HG03558 (cell line): ENCODE results near the gene IP6K1.
"Not testable (repeated sequence)": the region's sequence is repeated elsewhere in the genome, so short reads cannot be mapped to it uniquely, and the experiment has no call there.

Experiments
- ATAC-seq: cut with Tn5 transposase; IDR thresholded peaks from one replicate; pipeline ENCODE4 v1.9.1; 2021; ENCODE audit warnings: moderate number of reproducible peaks; ENCODE audit not compliant: unreplicated experiment; ENCODE audit errors: extremely low read depth

Gene IP6K1

GRCh38 chr3:49794926-49795905, 8.9 kb upstream of the IP6K1 start:
- ATAC-seq: no peak

GRCh38 chr3:49794431-49794830, 8.1 kb upstream of the IP6K1 start:
- ATAC-seq: no peak

- ATAC-seq: no peak
Measured at GRCh38 chr3:49793486-49794085, 7.2 kb upstream of the IP6K1 start.

DNA sequence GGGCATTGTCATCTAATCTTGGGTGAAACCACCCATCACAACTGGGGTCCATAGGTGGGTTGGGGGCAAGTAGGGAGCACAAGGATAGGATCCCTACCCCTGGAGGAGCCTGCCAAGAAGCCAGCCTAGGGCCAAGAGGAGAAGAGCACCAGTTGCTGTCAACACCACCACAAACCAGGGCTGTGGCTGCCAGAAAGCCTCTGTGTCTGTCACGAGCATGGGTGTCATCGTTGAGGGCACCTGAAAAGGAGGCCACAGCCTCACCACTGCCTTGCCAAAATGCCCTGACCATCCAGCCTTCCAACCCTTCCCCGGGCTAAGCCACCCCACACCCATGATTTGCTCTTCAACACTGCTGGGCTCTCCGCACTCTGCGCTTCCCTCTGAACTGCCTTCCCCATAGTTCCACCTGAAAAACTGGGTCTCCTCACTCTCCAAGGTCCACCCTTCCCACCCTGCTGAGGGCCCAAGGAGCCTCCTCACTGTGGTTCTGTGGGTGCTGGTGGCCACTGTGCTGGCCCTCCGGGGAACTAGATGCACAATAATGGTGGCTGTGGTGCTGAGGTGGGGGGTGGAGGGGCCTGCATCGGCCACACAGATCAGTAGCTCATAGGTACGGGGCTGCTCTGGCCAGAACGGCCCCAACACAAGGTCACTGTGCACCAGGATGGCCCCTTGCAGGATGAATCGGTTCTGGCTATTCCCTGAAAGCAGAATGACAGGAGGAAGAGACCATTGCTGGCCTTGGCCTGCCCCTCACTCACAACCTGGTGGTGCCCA, 6.2 kb upstream of the IP6K1 start:
- no peak for ATAC-seq

DNA sequence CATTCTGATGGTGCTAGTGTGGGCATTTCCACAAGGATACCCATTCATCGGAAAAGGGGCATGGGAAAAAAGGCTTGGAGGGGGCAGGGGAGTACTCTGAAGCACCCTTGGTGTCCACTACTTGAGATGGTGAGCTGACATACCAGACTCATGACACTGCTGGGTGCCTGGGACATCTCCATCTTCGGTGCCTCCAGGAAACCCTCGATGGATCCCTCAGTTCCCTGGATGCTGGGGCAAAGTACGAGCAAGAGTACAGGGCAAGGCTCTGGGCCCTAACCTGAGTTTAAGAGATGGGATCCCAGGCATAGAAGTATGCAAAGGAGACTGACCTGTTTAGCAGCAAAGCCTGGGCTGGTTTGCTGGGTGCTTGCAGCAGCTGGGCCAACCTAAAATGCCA, 5.2 kb upstream of the IP6K1 start:
- ATAC-seq: no peak

- no peak for ATAC-seq
Measured at GRCh38 chr3:49790626-49791411, 4.5 kb upstream of the IP6K1 start.

GRCh38 chr3:49788056-49788455, 1.7 kb upstream of the IP6K1 start:
- ATAC-seq: no peak

- ATAC-seq: no peak
Measured at GRCh38 chr3:49787536-49787935, 1.2 kb upstream of the IP6K1 start.

DNA sequence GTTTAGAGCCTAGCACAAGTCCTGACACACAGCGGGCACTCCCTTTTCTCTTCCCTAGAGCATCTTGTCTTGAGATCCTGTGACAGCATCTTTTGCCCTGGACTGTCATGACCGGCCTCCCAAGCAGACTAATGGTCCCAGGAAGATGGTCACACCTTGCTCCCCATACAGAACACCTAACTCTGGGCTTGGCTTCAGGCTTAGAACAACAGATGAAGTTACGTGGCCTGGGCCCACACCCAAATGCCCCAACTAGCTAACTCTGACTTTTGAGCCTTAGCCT, 781 bp upstream of the IP6K1 start:
- ATAC-seq: no peak

DNA sequence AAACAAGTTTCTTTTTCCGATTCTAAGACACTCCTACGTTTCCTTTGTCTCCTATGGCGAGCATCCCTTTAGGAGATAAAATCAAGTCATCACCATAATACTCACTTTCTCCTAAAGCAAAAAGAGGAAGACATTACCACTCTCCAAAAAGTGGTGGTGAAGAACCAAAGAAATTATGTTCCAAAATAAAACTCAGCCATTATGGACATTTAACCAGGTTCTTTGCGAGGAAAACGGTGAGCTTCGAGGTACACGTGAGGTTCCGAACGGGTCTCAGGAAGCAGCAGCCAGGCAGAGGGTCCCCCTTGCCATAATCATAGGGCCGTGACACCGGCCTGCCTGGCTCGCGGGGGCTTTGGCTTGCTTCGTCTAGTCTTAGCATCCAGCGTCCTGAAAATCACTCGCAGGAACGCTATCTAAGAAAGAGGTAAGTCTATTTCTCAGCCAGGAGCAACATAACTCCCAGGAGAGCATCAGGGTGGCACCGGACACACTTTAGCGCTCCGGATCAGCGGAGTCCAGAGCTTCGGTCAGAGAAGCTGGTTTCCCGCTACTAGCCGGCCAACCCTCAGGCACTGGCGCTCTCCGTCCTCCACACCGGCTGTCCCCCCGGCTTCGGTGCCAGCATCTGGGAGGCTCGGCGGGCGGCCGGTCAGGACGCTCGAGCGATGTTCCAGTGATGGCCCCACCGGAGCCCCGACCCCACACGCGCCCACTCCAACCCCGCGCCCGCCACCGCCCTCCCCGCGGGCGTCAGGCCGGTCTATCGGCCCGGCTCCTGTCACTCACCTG, 581 bp downstream of the IP6K1 start:
- ATAC-seq: peak; percentile 22

- not testable (repeated sequence) for ATAC-seq
Measured at GRCh38 chr3:49782277-49782676, 4.1 kb downstream of the IP6K1 start.

GRCh38 chr3:49781415-49782199, 4.7 kb downstream of the IP6K1 start:
- ATAC-seq: no peak

GRCh38 chr3:49780975-49781365, 5.4 kb downstream of the IP6K1 start:
- not testable (repeated sequence) for ATAC-seq

DNA sequence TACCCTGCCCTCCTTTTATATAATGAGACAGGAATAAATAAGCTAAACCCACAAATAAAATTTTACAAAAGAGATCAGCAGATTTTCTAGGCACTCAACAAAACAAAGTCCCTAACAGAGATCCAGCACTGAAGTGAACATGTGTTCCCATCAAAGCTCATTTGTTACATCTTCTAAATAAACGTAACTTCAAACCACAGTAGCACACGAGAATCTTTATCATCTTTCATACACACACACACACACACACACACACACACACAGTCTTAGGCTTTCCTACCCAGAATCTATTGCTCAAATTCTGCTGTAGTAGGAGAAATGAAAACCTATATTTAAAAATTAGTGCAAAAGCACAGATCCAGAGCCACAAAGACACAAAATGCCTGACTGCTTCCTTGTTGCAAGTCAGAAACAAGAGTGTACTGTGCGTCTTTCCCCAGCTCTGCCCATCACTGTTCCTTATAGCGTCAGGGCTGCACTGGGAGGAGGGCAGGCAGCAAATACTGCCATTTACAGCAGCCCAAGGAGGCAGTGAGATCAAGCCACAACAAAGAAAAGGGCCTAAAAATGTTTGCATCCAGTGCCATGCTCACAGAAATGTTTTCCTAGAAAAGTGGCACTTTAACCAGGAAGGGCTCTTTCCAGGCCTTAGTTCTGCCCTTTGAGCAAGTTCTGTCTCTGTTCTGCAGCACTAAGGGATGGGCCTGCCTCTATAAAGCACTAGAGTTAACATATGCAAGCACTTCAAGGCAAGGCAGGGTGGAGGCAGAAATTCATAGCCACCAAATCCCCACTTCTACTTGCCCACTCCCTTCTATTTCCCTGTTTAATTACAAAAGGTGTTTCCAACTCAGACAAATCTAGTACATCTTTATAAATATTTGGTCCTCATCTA, 6.0 kb downstream of the IP6K1 start:
- ATAC-seq: no peak

DNA sequence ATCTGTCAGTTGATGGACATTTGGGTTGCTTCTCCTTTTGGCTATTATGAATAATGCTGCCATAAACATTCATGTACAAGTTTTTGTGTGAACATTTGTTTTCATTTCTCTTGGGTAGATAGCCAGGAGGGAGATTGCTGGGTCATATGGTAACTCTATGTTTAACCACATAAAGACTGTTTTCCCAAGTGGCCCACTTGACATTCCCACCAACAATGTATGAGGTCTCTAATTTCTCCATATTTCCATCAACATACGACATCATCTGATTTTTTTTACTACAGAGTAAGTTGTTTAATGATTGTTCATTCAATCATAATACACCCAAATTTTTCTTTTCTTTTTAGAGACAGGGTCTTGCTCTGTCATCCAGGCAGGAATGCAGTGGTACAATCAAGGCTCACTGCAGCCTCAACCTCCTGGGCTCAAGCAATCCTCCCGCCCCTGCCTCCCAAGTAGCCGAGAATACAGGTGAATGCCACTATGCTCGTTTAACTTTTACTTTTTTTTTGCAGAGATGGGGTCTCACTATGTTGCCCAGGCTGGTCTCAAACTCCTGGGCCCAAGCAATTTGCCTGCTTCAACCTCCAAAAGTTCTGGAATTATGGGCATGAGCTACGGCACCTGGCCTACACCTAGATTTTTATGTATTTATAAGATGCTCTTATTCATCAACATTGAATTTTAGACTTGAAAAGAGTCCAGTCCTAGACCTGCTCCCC, 6.8 kb downstream of the IP6K1 start:
- no peak for ATAC-seq

- ATAC-seq: not testable (repeated sequence)
Measured at GRCh38 chr3:49776101-49776500, 10.2 kb downstream of the IP6K1 start.

- no peak for ATAC-seq
Measured at GRCh38 chr3:49775538-49775937, 10.8 kb downstream of the IP6K1 start.
